SU-DHL-6 (cell line): ENCODE results near the gene ANKRD29.

Experiments used
- H2AFZ ChIP-seq: fragments of 200-600 bp; sonication (generic); 2 replicates; pipeline ENCODE4 v1.6.1; 2014; ENCODE audit warnings: low read depth, mild to moderate bottlenecking, moderate library complexity, mixed read lengths, antibody characterized with exemption, low read length; ENCODE audit not compliant: severe bottlenecking
- H3F3A ChIP-seq: fragments of 200-600 bp; shearing (Covaris generic); 2 replicates; pipeline ENCODE4 v1.6.0; 2016; ENCODE audit warnings: antibody characterized with exemption, mild to moderate bottlenecking; ENCODE audit not compliant: insufficient read depth
- H3K27ac ChIP-seq: fragments of 200-600 bp; sonication (generic); 2 replicates; pipeline ENCODE4 v1.5.1; 2016; ENCODE audit warnings: low read depth, mild to moderate bottlenecking, low read length, moderate library complexity, mixed read lengths
- H3K27me3 ChIP-seq: fragments of 200-600 bp; sonication (generic), shearing (Covaris generic); 2 replicates; pipeline ENCODE4 v1.6.0; 2014; ENCODE audit warnings: mild to moderate bottlenecking, low read length
- H3K36me3 ChIP-seq: fragments of 200-600 bp; sonication (generic); 2 replicates; pipeline ENCODE4 v1.6.1; 2014; ENCODE audit warnings: mild to moderate bottlenecking, low read length, mixed read lengths
- H3K4me2 ChIP-seq: fragments of 300-600, 200-600 bp; shearing (Covaris generic), sonication (generic); 2 replicates; pipeline ENCODE4 v1.6.0; 2014; ENCODE audit warnings: low read length, low read depth, mild to moderate bottlenecking; ENCODE audit not compliant: poor library complexity, severe bottlenecking
- H3K4me3 ChIP-seq: fragments of 200-600 bp; sonication (generic); 2 replicates; pipeline ENCODE4 v1.5.1; 2014; ENCODE audit warnings: antibody characterized with exemption, low read length, mild to moderate bottlenecking, mixed read lengths; ENCODE audit not compliant: insufficient read depth, poor library complexity, severe bottlenecking
- H3K79me2 ChIP-seq: fragments of 200-600 bp; sonication (generic); 2 replicates; pipeline ENCODE4 v1.6.1; 2014; ENCODE audit warnings: mild to moderate bottlenecking, low read length, moderate library complexity; ENCODE audit not compliant: insufficient read depth
- H3K9ac ChIP-seq: fragments of 200-600 bp; sonication (generic); 2 replicates; pipeline ENCODE4 v1.7.0; 2014; ENCODE audit warnings: mild to moderate bottlenecking, low read length
- H3K9me2 ChIP-seq: fragments of 200-600 bp; sonication (generic); replicated peaks from 2 replicates; pipeline ENCODE4 v1.6.1; 2014; ENCODE audit warnings: low read length; ENCODE audit not compliant: insufficient read depth
- H3K9me3 ChIP-seq: fragments of 200-600 bp; sonication (generic); 2 replicates; pipeline ENCODE4 v1.6.1; 2014; ENCODE audit warnings: low read length, mixed read lengths; ENCODE audit not compliant: insufficient read depth
- H4K20me1 ChIP-seq: fragments of 200-600 bp; sonication (generic); 2 replicates; pipeline ENCODE4 v1.6.1; 2014; ENCODE audit warnings: low read depth, mild to moderate bottlenecking, antibody characterized with exemption, low read length, moderate library complexity, mixed read lengths
- CTCF ChIP-seq: fragments of 200-600 bp; sonication (generic); IDR thresholded peaks from one replicate; pipeline ENCODE4 v1.5.1; 2017; ENCODE audit warnings: antibody characterized with exemption, mild to moderate bottlenecking, low read length, moderate library complexity; ENCODE audit not compliant: insufficient read depth, poor library complexity, severe bottlenecking
- EZH2phosphoT487 ChIP-seq: fragments of 200-600 bp; sonication (generic), shearing (Covaris generic); conservative IDR thresholded peaks from 2 replicates; pipeline ENCODE4 v1.6.1; 2018; ENCODE audit warnings: mild to moderate bottlenecking, antibody characterized with exemption, low read length, moderate library complexity, mixed read lengths

Gene ANKRD29

GRCh38 chr18:23667114-23667513 is 4.4 kb upstream of the ANKRD29 start:
- Histone ChIP-seq H3K36me3 (no peaks in the 10 kb centered on the region), H3K27me3 (no peaks in the 10 kb centered on the region), H3F3A (no peaks in the 10 kb centered on the region), H3K4me2 (no peak overlapping the region), H3K79me2 (no peaks in the 10 kb centered on the region), H4K20me1 (no peaks in the 10 kb centered on the region), H3K9me3 (no peaks in the 10 kb centered on the region), H3K27ac (no peak overlapping the region), H3K9ac (no peak overlapping the region), H3K9me2 (no peaks in the 10 kb centered on the region), H2AFZ (no peak overlapping the region), H3K4me3 (no peak overlapping the region)
- TF ChIP-seq CTCF (no peak), EZH2phosphoT487 (no peak)

- no peaks in the 10 kb centered on the region for H3K9me2 ChIP-seq
- no peaks in the 10 kb centered on the region for H3F3A ChIP-seq
- H4K20me1 ChIP-seq: no peaks in the 10 kb centered on the region
- no peak overlapping the region for H3K27ac ChIP-seq
- no peak for TF ChIP-seq EZH2phosphoT487
- no peak for TF ChIP-seq CTCF
- H3K79me2 ChIP-seq: no peaks in the 10 kb centered on the region
- no peaks in the 10 kb centered on the region for H3K36me3 ChIP-seq
- no peaks in the 10 kb centered on the region for H3K27me3 ChIP-seq
- H3K4me3 ChIP-seq: no peak overlapping the region
- H3K9ac ChIP-seq: no peak overlapping the region
- H2AFZ ChIP-seq: no peak overlapping the region
- no peak overlapping the region for H3K4me2 ChIP-seq
- H3K9me3 ChIP-seq: no peaks in the 10 kb centered on the region
Measured at GRCh38 chr18:23664674-23665073, 2.0 kb upstream of the ANKRD29 start.

- no peaks in the 10 kb centered on the region for H3K79me2 ChIP-seq
- H3K9me2 ChIP-seq: no peaks in the 10 kb centered on the region
- H3F3A ChIP-seq: no peaks in the 10 kb centered on the region
- no peaks in the 10 kb centered on the region for H3K9me3 ChIP-seq
- no peaks in the 10 kb centered on the region for H3K36me3 ChIP-seq
- no peaks in the 10 kb centered on the region for H4K20me1 ChIP-seq
- no peak overlapping the region for H3K4me3 ChIP-seq
- TF ChIP-seq EZH2phosphoT487 (no peak), CTCF (no peak)
- H3K9ac ChIP-seq: no peak overlapping the region
- H3K4me2 ChIP-seq: no peak overlapping the region
- H3K27ac ChIP-seq: no peak overlapping the region
- no peak overlapping the region for H2AFZ ChIP-seq
- no peaks in the 10 kb centered on the region for H3K27me3 ChIP-seq
Measured at GRCh38 chr18:23661735-23662308, 889 bp downstream of the ANKRD29 start.
